Measurements from ENCODE around the gene RAB11FIP4.

Gene RAB11FIP4

GRCh38 chr17:31528291-31528874 lies 136.9 kb downstream of the RAB11FIP4 start:
- ChIA-PET POLR2A (no interaction called here), CTCF (interaction anchor here (1.0 to 11.7 kb wide), 9 partner anchors 11 to 373 kb away, joined by 3 to 178 read pairs (median 6); partner anchors contain the start of gene UTP6)
- TF ChIP-seq CTCF (IDR thresholded peaks at IDR 0.05; ENCODE audit: control extremely low read depth, extremely low read depth, low read depth, missing control alignments): no peak
- DNase-seq (ENCODE audit: extremely low spot score): no peak

- ChIA-PET CTCF (interaction anchor here (1.1 to 11.7 kb wide), 3 partner anchors 29 to 140 kb away, joined by 4 to 178 read pairs (median 7); no protein-coding TSS in a partner anchor), POLR2A (no interaction called here)
- no peak for DNase-seq (ENCODE audit: extremely low spot score)
- TF ChIP-seq CTCF (IDR thresholded peaks at IDR 0.05; ENCODE audit: control extremely low read depth, extremely low read depth, low read depth, missing control alignments): no peak
Observed at GRCh38 chr17:31529841-31530251, 138.4 kb downstream of the RAB11FIP4 start.

- POLR2A ChIA-PET: no interaction called here
- no peak for DNase-seq (ENCODE audit: extremely low spot score)
- TF ChIP-seq CTCF (IDR thresholded peaks at IDR 0.05; ENCODE audit: control extremely low read depth, extremely low read depth, low read depth, missing control alignments): no peak
- CTCF ChIA-PET: interaction anchor here (0.8 to 11.7 kb wide), 5 partner anchors 8 to 312 kb away, joined by 3 to 178 read pairs (median 4); no protein-coding TSS in a partner anchor
Observed at GRCh38 chr17:31530391-31530985, 139.0 kb downstream of the RAB11FIP4 start.

GRCh38 chr17:31531336-31531980 lies 140.0 kb downstream of the RAB11FIP4 start:
- DNase-seq (ENCODE audit: extremely low spot score): no peak
- POLR2A ChIA-PET: no interaction called here
- CTCF ChIA-PET: interaction anchor here (0.7 to 1.0 kb wide), 5 partner anchors 9 to 311 kb away, joined by 3 to 4 read pairs (median 3); no protein-coding TSS in a partner anchor
- no peak for TF ChIP-seq CTCF (IDR thresholded peaks at IDR 0.05; ENCODE audit: control extremely low read depth, extremely low read depth, low read depth, missing control alignments)

- CTCF ChIA-PET: interaction anchor here (0.7 to 1.0 kb wide), 3 partner anchors 20 to 110 kb away, joined by 3 read pairs; no protein-coding TSS in a partner anchor
- DNase-seq (ENCODE audit: extremely low spot score): no peak
- TF ChIP-seq CTCF (IDR thresholded peaks at IDR 0.05; ENCODE audit: control extremely low read depth, extremely low read depth, low read depth, missing control alignments): no peak
- POLR2A ChIA-PET: no interaction called here
Observed at GRCh38 chr17:31532081-31532480, 140.6 kb downstream of the RAB11FIP4 start.

- no peak for DNase-seq (ENCODE audit: extremely low spot score)
- ChIA-PET POLR2A (no interaction called here), CTCF (interaction anchor here (0.8 to 1.0 kb wide), 2 partner anchors 9 to 111 kb away, joined by 3 read pairs; no protein-coding TSS in a partner anchor)
- no peak for TF ChIP-seq CTCF (IDR thresholded peaks at IDR 0.05; ENCODE audit: control extremely low read depth, extremely low read depth, low read depth, missing control alignments)
Observed at GRCh38 chr17:31532526-31532925, 141.1 kb downstream of the RAB11FIP4 start.
